ENCODE data around the gene TBC1D22A.

The TBC1D22A gene

GRCh38 chr22:47093720-47094119, 331.3 kb downstream of the TBC1D22A start:
- DNase-seq = no peak

DNA sequence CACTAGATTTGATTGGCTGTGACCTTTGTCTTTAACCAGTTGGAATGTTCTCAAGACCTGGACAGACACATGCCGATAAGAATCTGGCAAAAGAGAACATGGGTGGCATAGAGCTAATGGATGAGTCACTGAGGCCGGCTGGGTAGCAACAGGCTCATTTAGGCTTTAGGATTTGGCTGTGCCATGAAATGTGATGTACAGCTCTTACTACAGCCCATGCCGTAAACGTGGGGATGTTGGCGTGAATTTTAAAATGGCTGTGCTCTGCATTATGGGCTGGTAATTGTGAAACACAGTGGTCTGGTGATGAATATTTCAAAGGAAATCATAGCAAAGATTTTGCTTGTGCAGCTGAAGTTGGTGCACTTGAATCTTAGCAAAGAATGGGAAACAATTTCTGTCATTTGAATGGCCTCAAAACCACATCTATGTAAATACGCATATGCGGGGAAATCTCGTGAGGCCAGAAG, 332.4 kb downstream of the TBC1D22A start:
- no peak for DNase-seq

GRCh38 chr22:47095395-47096122, 333.1 kb downstream of the TBC1D22A start:
- no peak for DNase-seq

DNA sequence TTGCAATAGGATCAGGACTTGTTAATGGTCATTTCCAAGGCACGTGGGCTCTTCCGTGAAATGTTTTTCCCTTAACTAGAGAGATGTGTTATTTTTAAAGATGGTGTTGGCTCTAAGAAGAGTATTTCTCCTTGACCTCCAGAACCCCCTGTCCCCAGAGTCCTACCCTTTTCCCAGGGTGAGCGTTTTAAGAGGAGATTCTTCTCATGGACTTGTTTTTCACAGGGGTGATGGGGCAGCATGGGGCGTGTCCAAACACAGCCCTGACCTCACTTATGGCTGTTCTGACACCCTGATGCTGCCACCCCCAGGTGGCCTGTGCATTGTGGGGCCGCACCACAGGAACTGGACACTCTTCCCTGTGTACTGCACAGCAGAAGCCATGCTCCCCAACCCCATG, 335.7 kb downstream of the TBC1D22A start:
- DNase-seq = no peak

- DNase-seq = no peak
These were observed 336.1 kb downstream of the TBC1D22A start for GRCh38 chr22:47098554-47098953.

GRCh38 chr22:47100019-47100418, 337.6 kb downstream of the TBC1D22A start:
- DNase-seq = no peak

DNA sequence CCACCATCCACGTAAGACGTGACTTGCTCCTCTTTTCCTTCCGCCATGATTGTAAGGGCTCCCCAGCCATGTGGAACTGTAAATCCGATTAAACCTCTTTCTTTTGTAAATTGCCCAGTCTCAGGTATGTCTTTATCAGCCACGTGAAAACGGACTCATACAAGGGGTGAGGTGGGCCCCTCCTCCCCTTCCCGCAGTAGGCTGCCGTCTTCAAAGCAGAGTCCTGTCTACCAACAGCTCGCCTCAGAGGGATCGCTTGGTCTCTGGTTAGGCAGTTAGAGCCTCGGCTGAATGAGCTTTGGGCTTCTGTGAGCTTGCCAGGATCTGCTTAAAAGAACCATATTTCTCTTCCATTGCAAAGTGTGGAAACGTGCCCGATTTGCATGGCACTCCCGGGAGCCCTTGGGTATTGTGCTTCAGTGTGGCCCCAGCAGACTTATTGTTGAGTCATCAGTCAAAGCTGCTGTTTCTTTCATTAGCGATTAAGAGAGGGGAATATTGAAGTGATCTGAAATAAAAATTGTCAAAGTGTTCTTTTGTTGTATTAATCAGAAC, 338.3 kb downstream of the TBC1D22A start:
- DNase-seq = no peak

DNA sequence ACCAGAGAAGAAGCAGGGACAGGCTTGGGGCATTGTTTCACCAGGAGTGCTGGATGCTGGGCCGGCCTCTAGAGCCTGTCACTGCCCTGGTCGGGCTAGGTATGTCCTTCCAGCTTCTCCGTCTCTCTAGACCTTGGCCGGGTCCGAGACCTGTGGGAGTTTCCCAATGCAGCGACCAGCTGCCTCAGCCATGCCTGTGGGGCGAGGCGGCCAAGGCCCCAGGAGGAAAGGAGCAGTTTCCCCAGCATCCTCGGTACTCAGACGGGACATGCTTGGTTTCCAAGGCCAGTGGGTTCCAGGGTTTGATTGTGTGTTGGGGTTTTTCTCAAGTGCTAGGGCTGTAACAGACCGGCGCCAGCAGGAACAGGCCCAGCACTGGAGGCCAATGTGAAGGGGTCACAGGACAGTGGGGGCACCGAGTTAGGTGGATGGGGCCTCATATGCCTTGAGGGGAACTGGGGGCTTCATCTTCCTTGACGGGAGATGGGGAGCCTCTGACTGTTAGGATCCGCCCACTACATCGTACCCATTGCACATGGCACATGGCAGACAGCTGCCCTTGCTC, 339.0 kb downstream of the TBC1D22A start:
- DNase-seq = no peak

DNA sequence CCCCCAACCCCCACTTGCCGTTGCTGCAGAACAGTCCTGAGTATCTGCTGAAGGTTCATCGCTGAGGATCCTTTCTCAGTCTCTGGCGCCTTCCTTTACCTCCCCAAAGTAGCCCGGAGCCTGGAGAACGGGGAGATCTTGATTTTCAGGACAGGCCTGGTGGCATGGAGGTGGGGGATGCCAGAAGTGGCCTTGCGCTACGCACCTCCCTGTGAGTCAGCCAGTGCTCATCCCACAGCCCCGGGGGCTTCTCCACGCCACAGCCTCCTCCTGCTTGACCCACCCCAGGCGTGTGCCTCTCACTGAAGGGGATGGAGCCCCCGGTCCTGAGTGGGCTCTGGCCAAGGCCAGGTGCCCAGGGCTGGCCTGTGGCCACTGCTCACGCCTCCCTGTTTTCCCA, 339.6 kb downstream of the TBC1D22A start:
- DNase-seq = no peak

DNA sequence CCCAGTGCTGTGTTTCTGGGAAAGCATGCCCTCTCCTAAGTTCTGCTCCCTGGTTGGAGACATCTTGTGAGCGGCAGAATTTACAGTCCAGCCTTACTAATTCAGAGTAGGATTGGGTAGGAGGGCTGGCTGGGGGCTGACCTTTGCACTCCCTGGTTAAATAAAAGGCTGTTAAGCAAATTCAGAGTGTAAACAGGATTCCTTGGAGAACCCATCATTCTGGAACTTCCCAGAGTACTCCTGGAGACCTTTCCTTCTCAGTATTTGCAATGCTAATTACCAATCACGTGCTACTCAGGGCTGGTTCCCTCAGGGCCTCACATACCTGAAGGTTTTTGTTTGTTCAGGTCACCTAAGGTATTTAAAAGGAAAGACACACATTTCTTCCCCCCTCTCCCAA, 340.2 kb downstream of the TBC1D22A start:
- no peak for DNase-seq

GRCh38 chr22:47105085-47105484, 342.6 kb downstream of the TBC1D22A start:
- no peak for DNase-seq

- no peak for DNase-seq
These were observed 344.4 kb downstream of the TBC1D22A start for GRCh38 chr22:47106806-47107205.

DNA sequence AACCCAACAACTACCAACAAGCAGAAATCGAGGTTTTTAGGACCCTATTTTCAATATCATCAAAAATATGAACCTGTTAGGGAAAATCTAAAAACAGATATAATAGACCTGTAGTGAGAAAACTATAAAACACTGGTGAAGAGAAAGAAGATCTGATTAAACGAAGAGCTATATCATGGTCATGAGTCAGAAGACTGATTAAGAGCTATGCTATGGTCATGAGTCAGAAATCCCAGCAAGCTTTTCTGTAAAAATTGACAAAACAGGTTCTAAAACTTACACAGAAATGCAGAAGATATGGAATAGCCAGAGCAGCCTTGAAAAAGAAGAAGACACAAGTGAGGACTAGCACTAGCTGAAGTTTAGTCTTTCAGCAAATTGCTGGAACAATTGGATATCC, 345.0 kb downstream of the TBC1D22A start:
- DNase-seq = no peak

- DNase-seq = no peak
These were observed 348.5 kb downstream of the TBC1D22A start for GRCh38 chr22:47110817-47111443.

GRCh38 chr22:47111626-47112581, 349.5 kb downstream of the TBC1D22A start:
- DNase-seq = no peak

- no peak for DNase-seq
These were observed 350.1 kb downstream of the TBC1D22A start for GRCh38 chr22:47112582-47112965.

DNA sequence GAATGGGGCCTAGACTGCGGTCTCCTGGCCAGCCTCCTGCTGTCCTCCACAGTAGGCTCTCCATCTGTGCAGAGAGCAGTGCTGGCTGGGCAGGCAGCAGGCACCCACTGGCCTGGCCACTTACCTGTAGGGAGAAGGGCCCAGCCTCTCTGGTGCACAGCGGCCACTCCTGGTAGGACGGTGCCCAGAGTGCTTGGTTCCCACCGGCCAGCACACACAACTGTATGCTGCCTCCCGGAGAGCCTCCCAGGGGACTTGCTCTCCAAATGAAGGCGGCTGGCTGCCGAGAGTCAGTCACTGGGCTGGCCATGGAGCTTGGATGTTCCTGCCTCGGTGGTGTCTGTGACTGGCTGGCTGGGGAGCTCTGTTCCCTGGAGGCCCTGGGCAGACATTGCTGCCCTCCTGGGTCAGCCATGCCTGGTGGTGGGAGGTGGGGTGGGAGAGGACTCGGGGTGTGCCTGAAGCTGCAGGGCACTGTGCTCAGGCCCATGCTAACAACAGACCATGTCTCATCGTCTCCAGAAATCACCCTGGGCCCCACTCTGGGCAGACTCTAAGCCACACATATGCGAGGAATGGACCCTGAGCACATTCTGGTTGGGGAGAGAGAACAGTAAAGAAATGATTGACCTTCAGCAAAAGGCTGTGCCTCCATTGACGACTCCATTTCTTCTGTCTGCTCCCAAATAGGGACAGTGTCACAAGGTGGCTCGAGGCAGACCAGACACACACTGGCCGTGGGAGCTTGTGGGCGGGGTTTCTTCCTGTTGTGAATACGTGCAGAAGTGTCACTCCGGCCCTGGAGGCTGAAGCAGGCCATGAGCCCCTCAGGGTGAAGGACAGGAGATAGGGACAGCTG, 350.8 kb downstream of the TBC1D22A start:
- no peak for DNase-seq

DNA sequence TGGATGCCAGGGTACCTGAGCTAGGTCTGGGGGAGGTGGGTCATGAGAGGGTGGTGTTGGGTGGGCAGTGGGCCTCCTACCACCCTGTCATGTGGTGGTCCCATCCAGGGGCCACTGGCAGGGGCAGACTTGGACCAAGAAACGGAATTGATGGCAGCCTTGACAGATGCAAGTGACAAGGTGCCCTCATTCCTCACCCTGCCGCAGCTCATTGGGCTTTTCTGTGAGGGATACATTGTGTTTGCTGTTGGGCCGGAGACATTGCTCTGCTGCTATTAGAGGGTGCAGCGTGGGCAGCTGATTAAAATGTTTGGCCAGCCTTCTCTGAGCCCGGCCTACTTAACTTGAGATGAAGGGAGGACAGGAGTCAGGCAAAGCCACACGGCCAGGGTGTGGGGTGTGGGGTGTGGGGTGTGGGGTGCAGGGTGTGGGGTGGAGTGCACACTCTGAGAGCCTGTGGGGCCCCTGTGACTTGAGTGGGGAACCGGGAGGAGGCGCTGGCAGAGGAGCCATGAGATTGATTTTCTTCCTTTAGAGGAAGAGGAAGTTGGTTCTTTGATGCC, 351.5 kb downstream of the TBC1D22A start:
- DNase-seq = no peak

GRCh38 chr22:47114813-47115517, 352.5 kb downstream of the TBC1D22A start:
- no peak for DNase-seq

GRCh38 chr22:47115518-47115890, 353.1 kb downstream of the TBC1D22A start:
- no peak for DNase-seq

GRCh38 chr22:47115921-47116320, 353.5 kb downstream of the TBC1D22A start:
- no peak for DNase-seq

Measured in NCI-H1105 (cell line).